A549 (cell line): ENCODE measurements around the gene PDGFC. TPM values are rescaled to one million over a fixed set of nuclear protein-coding genes. Genes with fewer than 3 reads are reported as not detected.

ENCODE experiments used
- ATAC-seq, 2 experiments: fragments of 200-7000 bp in 1 of 2; fragments of >200 bp in 1 of 2; cut with Nextera tagmentation in 1 of 2; cut with Tn5 transposase in 1 of 2; 3 replicates each; pipeline versions ENCODE4 v1.8.0 to v1.9.1; 2018 to 2020; ENCODE audit warnings: mild to moderate bottlenecking in 1 of 2, moderate library complexity in 1 of 2
- CTCF ChIA-PET: fragments of 300-600 bp; sonication (Branson Sonifier 250); formaldehyde crosslinking; extraction: SDS; loops from one replicate; lab custom pipeline; 2021; ENCODE audit warnings: antibody characterized with exemption, inconsistent platforms; lab: Yijun Ruan, JAX
- POLR2A ChIA-PET: fragments of 350-600 bp; formaldehyde crosslinking; extraction: SDS; loops from one replicate; lab custom pipeline; 2021; ENCODE audit warnings: antibody characterized with exemption, inconsistent platforms; lab: Yijun Ruan, JAX
- DNase-seq, 2 experiments: peaks; one replicate each; pipeline versions ENCODE4 v3.0.0 to v3.0.0-alpha.2; 2011 to 2016; ENCODE audit warnings: low read depth in 1 of 2, low spot score in 1 of 2
- FAIRE-seq: peaks from 2 replicates; lab custom pipeline; 2011; peaks lifted over from hg19 to GRCh38; lab: Jason Lieb, UNC
- H3K27ac ChIP-seq, 2 experiments: fragments of >200 bp; sonication (Bioruptor Twin); formaldehyde crosslinking; 3 replicates each; pipeline ENCODE4 v1.5.1; 2016 to 2017
- H3K4me1 ChIP-seq: fragments of >200 bp; sonication (Bioruptor Twin); formaldehyde crosslinking; 3 replicates; pipeline ENCODE4 v1.6.1; 2016
- H3K4me2 ChIP-seq: fragments of >200 bp; sonication (Bioruptor Twin); formaldehyde crosslinking; 3 replicates; pipeline ENCODE4 v1.6.1; 2016
- H3K4me3 ChIP-seq: fragments of >200 bp; sonication (Bioruptor Twin); formaldehyde crosslinking; 3 replicates; pipeline ENCODE4 v1.5.1; 2016
- H3K9me3 ChIP-seq: fragments of >200 bp; sonication (Bioruptor Twin); formaldehyde crosslinking; 3 replicates; pipeline ENCODE4 v1.6.1; 2016
- BHLHE40 ChIP-seq: IDR thresholded peaks from 2 replicates; pipeline ENCODE4 v1.6.1; 2012; ENCODE audit warnings: low read depth, low read length, inconsistent platforms
- CEBPB ChIP-seq, 2 experiments: fragments of >200 bp in 1 of 2; sonication (Bioruptor Twin) in 1 of 2; formaldehyde crosslinking in 1 of 2; IDR thresholded peaks; 2 replicates each; pipeline ENCODE4 v1.6.1; 2012 to 2016
- CHD2 ChIP-seq: fragments of 150-350 bp; IDR thresholded peaks from 2 replicates; pipeline ENCODE4 v1.6.1; 2014; ENCODE audit warnings: low read length; ENCODE audit not compliant: partially characterized antibody
- CHD4 ChIP-seq: fragments of 200-600 bp; sonication (generic); IDR thresholded peaks from 2 replicates; pipeline ENCODE4 v1.6.1; 2016; ENCODE audit warnings: antibody characterized with exemption, mild to moderate bottlenecking, borderline replicate concordance
- EHF ChIP-seq: fragments of 250-450 bp; sonication (Bioruptor Pico); IDR thresholded peaks from 2 replicates; pipeline ENCODE4 v1.5.0; 2020; ENCODE audit warnings: mild to moderate bottlenecking
- FOSB ChIP-seq: fragments of 250-450 bp; sonication (Bioruptor Pico); IDR thresholded peaks from 2 replicates; pipeline ENCODE4 v1.5.0; 2020; ENCODE audit warnings: mild to moderate bottlenecking, moderate library complexity
- FOSL2 ChIP-seq, 2 experiments: fragments of 450-650 bp in 1 of 2; fragments of >200 bp in 1 of 2; sonication (Bioruptor Twin) in 1 of 2; formaldehyde crosslinking; IDR thresholded peaks; 2 replicates each; pipeline versions ENCODE4 v1.5.0 to v1.6.1; 2016 to 2020; ENCODE audit warnings: mild to moderate bottlenecking in 1 of 2, moderate library complexity in 1 of 2
- FOXS1 ChIP-seq: fragments of 250-450 bp; sonication (Bioruptor Pico); IDR thresholded peaks from 2 replicates; pipeline ENCODE4 v1.5.0; 2020; ENCODE audit warnings: mild to moderate bottlenecking, moderate library complexity
- GATA3 ChIP-seq: IDR thresholded peaks from 2 replicates; pipeline ENCODE4 v1.6.1; 2012; ENCODE audit warnings: borderline replicate concordance
- HDAC2 ChIP-seq: fragments of 200-600 bp; sonication (generic); IDR thresholded peaks from 2 replicates; pipeline ENCODE4 v1.6.1; 2016
- HEYL ChIP-seq: fragments of 250-450 bp; sonication (Bioruptor Pico); IDR thresholded peaks from 2 replicates; pipeline ENCODE4 v1.8.0; 2021; ENCODE audit warnings: mild to moderate bottlenecking, moderate library complexity
- HOXB5 ChIP-seq: fragments of 250-450 bp; sonication (Bioruptor Pico); IDR thresholded peaks from 2 replicates; pipeline ENCODE4 v1.5.0; 2020; ENCODE audit warnings: mild to moderate bottlenecking, moderate library complexity
- JUN ChIP-seq, 2 experiments: fragments of >200 bp; sonication (Bioruptor Twin); formaldehyde crosslinking; IDR thresholded peaks; 2 replicates in 1 of 2; 3 replicates in 1 of 2; pipeline ENCODE4 v1.6.1; 2016 to 2017
- KDM1A ChIP-seq: fragments of 200-600 bp; sonication (generic); IDR thresholded peaks from 2 replicates; pipeline ENCODE4 v1.6.1; 2016; ENCODE audit warnings: low read depth, mild to moderate bottlenecking
- MAFK ChIP-seq: fragments of 450-650 bp; IDR thresholded peaks from 2 replicates; pipeline ENCODE4 v1.6.1; 2014; ENCODE audit not compliant: partially characterized antibody
- MAZ ChIP-seq: fragments of 150-350 bp; IDR thresholded peaks from 2 replicates; pipeline ENCODE4 v1.6.1; 2014; ENCODE audit warnings: antibody characterized with exemption, low read depth, low read length, borderline replicate concordance
- NPAS2 ChIP-seq: fragments of 250-450 bp; sonication (Bioruptor Pico); IDR thresholded peaks from 2 replicates; pipeline ENCODE4 v1.8.0; 2022; ENCODE audit warnings: mild to moderate bottlenecking, moderate library complexity, borderline replicate concordance
- NR3C1 ChIP-seq: fragments of >200 bp; sonication (Bioruptor Twin); formaldehyde crosslinking; IDR thresholded peaks from 3 replicates; pipeline ENCODE4 v1.6.1; 2017
- PHF8 ChIP-seq: fragments of 200-600 bp; sonication (generic); IDR thresholded peaks from 2 replicates; pipeline ENCODE4 v1.6.1; 2016; ENCODE audit warnings: low read depth, mild to moderate bottlenecking, antibody characterized with exemption, moderate library complexity, borderline replicate concordance
- RAD21 ChIP-seq, 2 experiments: fragments of >200 bp in 1 of 2; sonication (Bioruptor Twin) in 1 of 2; formaldehyde crosslinking in 1 of 2; IDR thresholded peaks in 1 of 2; conservative IDR thresholded peaks in 1 of 2; 2 replicates in 1 of 2; 3 replicates in 1 of 2; pipeline ENCODE4 v1.6.1; 2012 to 2018; ENCODE audit warnings: inconsistent platforms in 1 of 2
- RARB ChIP-seq: fragments of 250-450 bp; sonication (Bioruptor Pico); IDR thresholded peaks from 2 replicates; pipeline ENCODE4 v1.8.0; 2021; ENCODE audit warnings: mild to moderate bottlenecking, moderate library complexity
- RCOR1 ChIP-seq: fragments of 150-350 bp; IDR thresholded peaks from 2 replicates; pipeline ENCODE4 v1.6.1; 2014; ENCODE audit warnings: antibody characterized with exemption, low read length, low read depth
- SMC3 ChIP-seq: fragments of >200 bp; sonication (Bioruptor Twin); formaldehyde crosslinking; IDR thresholded peaks from 3 replicates; pipeline ENCODE4 v1.6.1; 2018; ENCODE audit warnings: inconsistent platforms
- TFCP2L1 ChIP-seq: fragments of 250-450 bp; sonication (Bioruptor Pico); IDR thresholded peaks from 2 replicates; pipeline ENCODE4 v1.5.0; 2021; ENCODE audit warnings: mild to moderate bottlenecking
- TP53 ChIP-seq: fragments of 250-450 bp; sonication (Bioruptor Pico); IDR thresholded peaks from 2 replicates; pipeline ENCODE4 v1.5.0; 2021; ENCODE audit warnings: mild to moderate bottlenecking, moderate library complexity
- ZC3H11A ChIP-seq: fragments of 450-650 bp; IDR thresholded peaks from 2 replicates; pipeline ENCODE4 v1.6.1; 2014; ENCODE audit warnings: antibody characterized with exemption, mild to moderate bottlenecking
- WGBS: methylation state at CpG from one replicate; pipeline ENCODE4 v1.1.6; 2017; ENCODE audit errors: missing lambda C conversion rate; 5-methylcytosine and 5-hydroxymethylcytosine counted together
- polyA plus RNA-seq, 4 experiments: library from polyadenylated mRNA; depleted of rRNA in 3 of 4; stranded (reverse); fragments of >200 nt; fragmentation: RNase III in 1 of 4; extraction: RNeasy Plus Mini Kit Qiagen cat#74134 plus additional on column Dnase treatment in 1 of 4; gene quantifications; 2 replicates in 3 of 4; 3 replicates in 1 of 4; pipeline ENCODE4 v1.2.3, GENCODE V29; 2011 to 2017
- TF ChIP-seq, protein P1 (sequence below): IDR thresholded peaks from 2 replicates; pipeline ENCODE4 v1.6.1; 2012
- TF ChIP-seq, protein P2 (sequence below): IDR thresholded peaks from 2 replicates; pipeline ENCODE4 v1.6.1; 2012
- TF ChIP-seq, protein P3 (sequence below): fragments of >200 bp; sonication (Bioruptor Twin); formaldehyde crosslinking; IDR thresholded peaks from 3 replicates; pipeline ENCODE4 v1.5.1; 2016
- TF ChIP-seq, protein P4 (sequence below): fragments of 250-450 bp; sonication (Bioruptor Pico); IDR thresholded peaks from 2 replicates; pipeline ENCODE4 v1.5.0; 2021; ENCODE audit warnings: mild to moderate bottlenecking, moderate library complexity, borderline replicate concordance

Gene PDGFC
- polyA plus RNA-seq, 2 of the 4 experiments (the other 2 are of a cell fraction), result 3.5 to 4.1 TPM

DNA sequence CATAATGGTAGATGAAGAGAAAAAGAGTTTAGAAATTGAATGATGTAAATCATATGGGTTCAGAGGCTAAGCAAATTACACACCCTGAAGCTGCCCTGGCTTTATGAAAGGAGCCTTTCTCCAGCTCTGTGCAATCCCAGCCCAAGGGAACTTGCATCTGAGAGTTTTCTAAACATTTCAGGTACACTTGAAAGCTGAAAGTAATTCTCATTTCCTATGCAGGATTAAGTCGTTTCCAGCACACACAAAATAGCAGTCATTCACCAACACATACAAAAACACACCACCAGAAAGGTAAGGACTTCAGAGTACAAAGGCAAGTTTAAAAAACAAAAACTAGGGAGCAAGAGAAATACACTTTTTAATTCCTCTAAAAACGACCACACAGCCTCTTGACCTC lies 1.7 kb downstream of the PDGFC start:
- ATAC-seq, result no peak
- H3K27ac ChIP-seq, result peak overlapping the region; percentile 88 to 98; a peak in 5 of 6 replicates
- peak overlapping the region; percentile 84 for H3K4me2 ChIP-seq
- POLR2A ChIA-PET, result no interaction called here
- no peak for DNase-seq
- TF ChIP-seq CHD2 (no peak), MAZ (no peak), RARB (CRISPR knock-in tag) (no peak), NR3C1 (no peak), HOXB5 (no peak), FOXS1 (CRISPR knock-in tag) (no peak), TP53 (CRISPR knock-in tag) (no peak), JUN (IDR thresholded peaks at IDR 0.05) (no peak), PHF8 (no peak), CHD4 (no peak), BHLHE40 (no peak), FOSB (CRISPR knock-in tag) (no peak), NPAS2 (CRISPR knock-in tag) (no peak), RCOR1 (no peak), EHF (CRISPR knock-in tag) (no peak), SMC3 (no peak)
- TF ChIP-seq, protein P1, sequence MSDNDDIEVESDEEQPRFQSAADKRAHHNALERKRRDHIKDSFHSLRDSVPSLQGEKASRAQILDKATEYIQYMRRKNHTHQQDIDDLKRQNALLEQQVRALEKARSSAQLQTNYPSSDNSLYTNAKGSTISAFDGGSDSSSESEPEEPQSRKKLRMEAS, result no peak
- TF ChIP-seq, protein P2, sequence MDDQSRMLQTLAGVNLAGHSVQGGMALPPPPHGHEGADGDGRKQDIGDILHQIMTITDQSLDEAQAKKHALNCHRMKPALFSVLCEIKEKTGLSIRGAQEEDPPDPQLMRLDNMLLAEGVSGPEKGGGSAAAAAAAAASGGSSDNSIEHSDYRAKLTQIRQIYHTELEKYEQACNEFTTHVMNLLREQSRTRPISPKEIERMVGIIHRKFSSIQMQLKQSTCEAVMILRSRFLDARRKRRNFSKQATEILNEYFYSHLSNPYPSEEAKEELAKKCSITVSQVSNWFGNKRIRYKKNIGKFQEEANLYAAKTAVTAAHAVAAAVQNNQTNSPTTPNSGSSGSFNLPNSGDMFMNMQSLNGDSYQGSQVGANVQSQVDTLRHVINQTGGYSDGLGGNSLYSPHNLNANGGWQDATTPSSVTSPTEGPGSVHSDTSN, result no peak
- TF ChIP-seq, all 56 proteins: peak for 0
- 0 out of 3 replicates have a peak, but pooled peaks cover 8% of the 10 kb centered on the region for H3K4me1 ChIP-seq
- WGBS, result 8% methylated on average over 2 of the region's 2 CpGs
- peak overlapping the region; percentile 92 for H3K4me3 ChIP-seq
- FAIRE-seq, result no peak
- CTCF ChIA-PET, result interaction anchor here (0.9 to 2.5 kb wide), 5 partner anchors 75 to 497 kb away, joined by 3 to 11 read pairs (median 4); no protein-coding TSS in a partner anchor
- H3K9me3 ChIP-seq, result no peaks in the 10 kb centered on the region

DNA sequence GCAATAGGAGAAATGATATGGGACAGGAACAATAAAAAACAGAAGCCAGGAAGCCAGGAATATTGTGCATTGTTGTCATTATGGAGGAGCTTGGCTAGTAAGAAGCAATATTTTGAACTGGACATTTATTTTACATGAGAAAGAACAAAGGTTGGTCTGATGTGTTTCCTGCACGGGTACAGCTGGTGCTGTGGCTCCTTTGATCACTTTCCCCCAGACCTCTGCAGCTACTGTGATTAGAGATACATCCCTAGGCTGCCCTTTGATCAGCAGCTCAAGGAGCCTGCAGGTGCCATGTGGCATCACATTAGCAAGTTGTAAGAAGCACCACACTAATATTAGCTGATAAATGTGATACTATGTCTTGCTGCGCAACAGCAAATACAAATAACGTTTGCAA lies 2.5 kb downstream of the PDGFC start:
- WGBS, result 96% methylated on average over 3 of the region's 3 CpGs
- Histone ChIP-seq H3K27ac (0 out of 6 replicates have a peak overlapping the region, but pooled peaks of 1 of the 2 experiments have one; percentile 31), H3K4me2 (peak overlapping the region; percentile 3; the same call in 1 of the 3 replicates), H3K4me3 (no peak overlapping the region)
- POLR2A ChIA-PET, result interaction anchor here (0.6 to 1.0 kb wide), 2 partner anchors 219 to 494 kb away, joined by 3 read pairs; no protein-coding TSS in a partner anchor
- ATAC-seq (no peak), DNase-seq (no peak), FAIRE-seq (no peak)
- TF ChIP-seq CEBPB (IDR thresholded peaks at IDR 0.05) (no peak), TFCP2L1 (no peak), SMC3 (no peak), ZC3H11A (no peak)
- TF ChIP-seq, all 56 proteins: peak for 0
- CTCF ChIA-PET, result interaction anchor here (1.1 to 2.5 kb wide), 13 partner anchors 10 to 799 kb away, joined by 3 to 10 read pairs (median 5); no protein-coding TSS in a partner anchor
- 0 out of 3 replicates have a peak, but pooled peaks cover 8% of the 10 kb centered on the region for H3K4me1 ChIP-seq
- no peaks in the 10 kb centered on the region for H3K9me3 ChIP-seq

DNA sequence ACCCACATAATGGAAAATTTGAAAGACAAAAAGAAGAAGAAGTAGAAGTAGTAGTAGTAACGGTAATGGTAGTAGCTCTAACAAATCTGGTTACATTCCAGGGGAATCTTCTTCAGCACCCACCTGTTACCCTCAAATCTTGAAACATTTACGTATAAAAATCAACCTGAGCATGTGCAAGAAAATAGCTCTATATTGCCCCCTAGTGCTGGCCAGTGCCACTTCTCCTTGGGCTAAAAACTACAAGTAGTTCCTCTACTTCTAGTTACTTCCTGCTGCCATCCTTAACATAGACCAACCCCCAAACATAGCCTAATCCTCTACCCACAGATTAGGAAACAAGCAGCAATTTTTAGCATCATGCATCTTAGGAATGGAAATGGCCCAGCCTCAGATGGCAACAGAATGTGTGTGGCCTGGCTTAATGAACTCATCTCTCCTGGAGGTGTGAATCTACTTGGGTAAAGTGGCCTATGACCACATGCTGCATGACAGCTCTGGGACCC lies 3.1 kb downstream of the PDGFC start:
- H3K27ac ChIP-seq, result peak overlapping the region in 1 of 2 experiments; percentile 31; a peak in 1 of 6 replicates
- DNase-seq, result peak; percentile 25 to 67
- 3% methylated on average over 2 of the region's 2 CpGs for WGBS
- ChIA-PET POLR2A (interaction anchor here (0.6 to 1.0 kb wide), 2 partner anchors 219 to 493 kb away, joined by 3 read pairs; no protein-coding TSS in a partner anchor), CTCF (interaction anchor here (0.6 to 2.5 kb wide), 24 partner anchors 9 to 798 kb away, joined by 3 to 10 read pairs (median 4); no protein-coding TSS in a partner anchor)
- peak in 1 of 2 experiments; percentile 57; a peak in 3 of 6 replicates for ATAC-seq
- H3K4me2 ChIP-seq, result peak overlapping the region; percentile 6; the same call in 1 of the 3 replicates
- FAIRE-seq, result no peak
- no peak overlapping the region for H3K4me3 ChIP-seq
- H3K4me1 ChIP-seq, result 0 out of 3 replicates have a peak, but pooled peaks cover 8% of the 10 kb centered on the region
- H3K9me3 ChIP-seq, result no peaks in the 10 kb centered on the region
- TF ChIP-seq RAD21 (conservative IDR thresholded peaks at IDR 0.05 in 1 of 2, IDR thresholded peaks at IDR 0.05 in 1 of 2), result peak; percentile 80 to 84
- no peak for TF ChIP-seq HEYL (CRISPR knock-in tag)
- TF ChIP-seq HDAC2, result no peak
- TF ChIP-seq, protein P3, sequence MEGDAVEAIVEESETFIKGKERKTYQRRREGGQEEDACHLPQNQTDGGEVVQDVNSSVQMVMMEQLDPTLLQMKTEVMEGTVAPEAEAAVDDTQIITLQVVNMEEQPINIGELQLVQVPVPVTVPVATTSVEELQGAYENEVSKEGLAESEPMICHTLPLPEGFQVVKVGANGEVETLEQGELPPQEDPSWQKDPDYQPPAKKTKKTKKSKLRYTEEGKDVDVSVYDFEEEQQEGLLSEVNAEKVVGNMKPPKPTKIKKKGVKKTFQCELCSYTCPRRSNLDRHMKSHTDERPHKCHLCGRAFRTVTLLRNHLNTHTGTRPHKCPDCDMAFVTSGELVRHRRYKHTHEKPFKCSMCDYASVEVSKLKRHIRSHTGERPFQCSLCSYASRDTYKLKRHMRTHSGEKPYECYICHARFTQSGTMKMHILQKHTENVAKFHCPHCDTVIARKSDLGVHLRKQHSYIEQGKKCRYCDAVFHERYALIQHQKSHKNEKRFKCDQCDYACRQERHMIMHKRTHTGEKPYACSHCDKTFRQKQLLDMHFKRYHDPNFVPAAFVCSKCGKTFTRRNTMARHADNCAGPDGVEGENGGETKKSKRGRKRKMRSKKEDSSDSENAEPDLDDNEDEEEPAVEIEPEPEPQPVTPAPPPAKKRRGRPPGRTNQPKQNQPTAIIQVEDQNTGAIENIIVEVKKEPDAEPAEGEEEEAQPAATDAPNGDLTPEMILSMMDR, result peak; percentile 65
- TF ChIP-seq, protein P4, sequence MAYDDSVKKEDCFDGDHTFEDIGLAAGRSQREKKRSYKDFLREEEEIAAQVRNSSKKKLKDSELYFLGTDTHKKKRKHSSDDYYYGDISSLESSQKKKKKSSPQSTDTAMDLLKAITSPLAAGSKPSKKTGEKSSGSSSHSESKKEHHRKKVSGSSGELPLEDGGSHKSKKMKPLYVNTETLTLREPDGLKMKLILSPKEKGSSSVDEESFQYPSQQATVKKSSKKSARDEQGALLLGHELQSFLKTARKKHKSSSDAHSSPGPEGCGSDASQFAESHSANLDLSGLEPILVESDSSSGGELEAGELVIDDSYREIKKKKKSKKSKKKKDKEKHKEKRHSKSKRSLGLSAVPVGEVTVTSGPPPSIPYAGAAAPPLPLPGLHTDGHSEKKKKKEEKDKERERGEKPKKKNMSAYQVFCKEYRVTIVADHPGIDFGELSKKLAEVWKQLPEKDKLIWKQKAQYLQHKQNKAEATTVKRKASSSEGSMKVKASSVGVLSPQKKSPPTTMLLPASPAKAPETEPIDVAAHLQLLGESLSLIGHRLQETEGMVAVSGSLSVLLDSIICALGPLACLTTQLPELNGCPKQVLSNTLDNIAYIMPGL (CRISPR knock-in tag), result no peak
- TF ChIP-seq MAFK, result no peak
- peak; percentile 83 for TF ChIP-seq SMC3
- TF ChIP-seq FOSL2 (IDR thresholded peaks at IDR 0.05), result no peak
- TF ChIP-seq FOSL2 (CRISPR knock-in tag; IDR thresholded peaks at IDR 0.05), result no peak
- TF ChIP-seq KDM1A, result no peak
- TF ChIP-seq GATA3, result no peak
- TF ChIP-seq CHD4, result no peak
- TF ChIP-seq, all 56 proteins: peak for 3
